Measurements from ENCODE around the gene DTNB.

DNA sequence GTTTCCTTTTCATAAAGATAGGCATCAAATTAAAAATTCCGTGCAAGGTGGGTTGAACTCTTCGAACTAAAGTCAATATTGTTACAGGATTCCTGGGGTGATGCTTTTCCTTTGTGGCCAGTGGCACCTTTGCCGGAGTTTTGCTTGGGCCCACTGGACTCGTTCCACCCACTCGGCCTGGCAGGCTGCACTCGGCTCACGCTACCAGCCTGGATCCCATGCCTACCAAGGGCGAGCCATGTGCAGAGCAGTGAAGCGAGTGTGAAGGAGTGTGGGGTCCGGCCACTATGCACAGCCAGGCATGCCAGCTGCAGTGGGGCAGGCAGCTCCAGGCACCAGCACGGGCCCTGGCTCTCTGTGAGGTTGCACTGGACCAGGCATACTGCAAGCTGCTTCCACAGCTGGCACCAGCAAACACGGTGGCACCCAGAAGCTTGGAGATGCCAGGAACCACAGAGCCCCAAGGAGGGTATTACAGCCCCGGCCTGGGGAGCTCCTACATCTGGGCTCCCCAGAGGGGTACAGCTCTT is 83.6 kb downstream of the DTNB start:
- TF ChIP-seq CTCF (IDR thresholded peaks at IDR 0.05), result no peak
- no peak for TF ChIP-seq POLR2A (IDR thresholded peaks at IDR 0.05)
- TF ChIP-seq POLR2AphosphoS5 (IDR thresholded peaks at IDR 0.05), result no peak
